Mesodermal cell (in vitro differentiated cells): ENCODE results near the gene SEMA4G.
"Not testable (repeated sequence)": the region's sequence is repeated elsewhere in the genome, so short reads cannot be mapped to it uniquely, and the experiment has no call there.

Experiments used
- H3K27ac ChIP-seq: 2 replicates; pipeline ENCODE4 v1.7.0; 2013; ENCODE audit warnings: mild to moderate bottlenecking, low read depth, low read length, moderate library complexity; ENCODE audit not compliant: severe bottlenecking
- H3K36me3 ChIP-seq: 2 replicates; pipeline ENCODE4 v1.7.1; 2013; ENCODE audit warnings: mild to moderate bottlenecking, low read length, moderate library complexity; ENCODE audit not compliant: control insufficient read depth, insufficient read depth
- H3K4me1 ChIP-seq: one replicate; pipeline ENCODE4 v1.7.1; 2013; ENCODE audit warnings: mild to moderate bottlenecking, low read length; ENCODE audit not compliant: insufficient read depth, control insufficient read depth, poor library complexity, severe bottlenecking
- H3K4me3 ChIP-seq: 2 replicates; pipeline ENCODE4 v1.7.0; 2013; ENCODE audit warnings: low read length, control low read depth, mild to moderate bottlenecking; ENCODE audit not compliant: insufficient read depth, poor library complexity, severe bottlenecking; ENCODE audit errors: extremely low read depth
- H3K9me3 ChIP-seq: 2 replicates; pipeline ENCODE4 v1.7.1; 2013; ENCODE audit warnings: mild to moderate bottlenecking, low read length, moderate library complexity; ENCODE audit not compliant: control insufficient read depth
- WGBS, 2 experiments: methylation state at CpG; one replicate each; pipeline ENCODE4 v1.1.5; 2013; ENCODE audit warnings: missing lambda C conversion rate in 2 of 2; ENCODE audit not compliant: insufficient coverage in 2 of 2; 5-methylcytosine and 5-hydroxymethylcytosine counted together

Gene SEMA4G

GRCh38 chr10:100972115-100972903 is 3.0 kb downstream of the SEMA4G start:
- H3K36me3 ChIP-seq = no peaks in the 10 kb centered on the region
- no peak overlapping the region for H3K27ac ChIP-seq
- WGBS, 2 experiments = 74 to 86% methylated on average over 10 to 12 of the region's 13 CpGs
- H3K9me3 ChIP-seq = no peaks in the 10 kb centered on the region
- H3K4me1 ChIP-seq = no peaks in the 10 kb centered on the region
- no peak overlapping the region for H3K4me3 ChIP-seq

GRCh38 chr10:100972904-100973535 is 3.7 kb downstream of the SEMA4G start:
- H3K4me1 ChIP-seq = no peaks in the 10 kb centered on the region
- H3K9me3 ChIP-seq = no peaks in the 10 kb centered on the region
- no peak overlapping the region for H3K4me3 ChIP-seq
- 93% methylated on average over 3 to 6 of the region's 6 CpGs for WGBS, 2 experiments
- peaks cover 3% of the 10 kb centered on the region for H3K36me3 ChIP-seq
- H3K27ac ChIP-seq = no peak overlapping the region

DNA sequence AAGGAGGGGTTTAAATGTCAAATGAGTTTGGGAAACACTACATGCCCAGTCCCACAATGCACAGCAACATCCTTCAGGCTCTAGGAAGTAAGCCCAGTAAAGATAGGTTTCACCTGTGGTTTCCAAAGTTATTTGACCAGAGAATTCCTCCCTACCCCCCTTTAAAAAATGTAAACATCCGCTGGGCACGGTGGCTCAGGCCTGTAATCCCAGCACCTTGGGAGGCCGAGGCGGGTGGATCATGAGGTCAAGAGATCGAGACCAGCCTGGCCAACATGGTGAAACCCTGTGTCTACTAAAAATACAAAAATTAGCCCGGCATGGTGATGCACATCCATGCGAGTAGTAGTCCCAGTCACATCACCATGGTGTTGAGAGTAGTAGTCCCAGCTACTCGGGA is 6.1 kb downstream of the SEMA4G start:
- H3K4me1 ChIP-seq, H3K9me3 ChIP-seq, H3K27ac ChIP-seq, H3K4me3 ChIP-seq: not testable (repeated sequence)
- 82 to 90% methylated on average over 7 to 8 of the region's 8 CpGs for WGBS, 2 experiments
- peaks cover 14% of the 10 kb centered on the region for H3K36me3 ChIP-seq

- H3K9me3 ChIP-seq = no peaks in the 10 kb centered on the region
- WGBS, 2 experiments = 81 to 93% methylated on average over 3 of the region's 3 CpGs
- no peaks in the 10 kb centered on the region for H3K4me1 ChIP-seq
- H3K36me3 ChIP-seq = peaks cover 29% of the 10 kb centered on the region
- H3K27ac ChIP-seq = no peak overlapping the region
- no peak overlapping the region for H3K4me3 ChIP-seq
Observed at GRCh38 chr10:100976906-100977305, 7.6 kb downstream of the SEMA4G start.

DNA sequence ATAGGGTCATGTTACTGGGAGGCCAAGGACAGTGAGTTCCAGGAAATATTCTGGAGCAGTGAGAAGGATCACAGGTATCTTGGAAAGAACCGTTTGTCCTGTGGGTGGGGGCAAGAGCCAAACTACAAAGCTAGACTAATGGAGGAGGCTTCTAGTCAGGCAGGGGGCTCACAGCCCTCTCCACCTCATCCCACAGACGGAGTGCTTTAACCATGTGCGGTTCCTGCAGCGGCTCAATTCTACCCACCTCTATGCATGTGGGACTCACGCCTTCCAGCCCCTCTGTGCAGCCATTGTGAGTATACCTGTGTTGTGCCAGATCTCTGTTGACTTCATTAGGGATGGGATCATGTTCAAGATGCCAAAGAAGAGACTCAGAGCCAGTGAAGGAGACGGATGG is 8.1 kb downstream of the SEMA4G start:
- Histone ChIP-seq H3K36me3 (peaks cover 32% of the 10 kb centered on the region), H3K4me3 (no peak overlapping the region), H3K9me3 (no peaks in the 10 kb centered on the region), H3K27ac (no peak overlapping the region), H3K4me1 (no peaks in the 10 kb centered on the region)
- 65 to 96% methylated on average over 2 to 4 of the region's 6 CpGs for WGBS, 2 experiments

- no peak overlapping the region for H3K4me3 ChIP-seq
- H3K36me3 ChIP-seq = peaks cover 38% of the 10 kb centered on the region
- WGBS, 2 experiments = 93 to 96% methylated on average over 8 to 12 of the region's 13 CpGs
- H3K4me1 ChIP-seq = no peaks in the 10 kb centered on the region
- no peaks in the 10 kb centered on the region for H3K9me3 ChIP-seq
- no peak overlapping the region for H3K27ac ChIP-seq
Observed at GRCh38 chr10:100978121-100978900, 9.0 kb downstream of the SEMA4G start.

GRCh38 chr10:100978901-100979195 is 9.5 kb downstream of the SEMA4G start:
- Histone ChIP-seq H3K4me1 (no peaks in the 10 kb centered on the region), H3K4me3 (no peak overlapping the region), H3K27ac (no peak overlapping the region), H3K36me3 (peaks cover 39% of the 10 kb centered on the region), H3K9me3 (no peaks in the 10 kb centered on the region)
- 95 to 97% methylated on average over 8 to 10 of the region's 10 CpGs for WGBS, 2 experiments

- WGBS, 2 experiments = 94 to 96% methylated on average over 16 of the region's 16 CpGs
- Histone ChIP-seq H3K9me3 (no peaks in the 10 kb centered on the region), H3K36me3 (peaks cover 42% of the 10 kb centered on the region), H3K27ac (no peak overlapping the region), H3K4me3 (no peak overlapping the region), H3K4me1 (no peaks in the 10 kb centered on the region)
Observed at GRCh38 chr10:100979791-100980272, 10.5 kb downstream of the SEMA4G start.

DNA sequence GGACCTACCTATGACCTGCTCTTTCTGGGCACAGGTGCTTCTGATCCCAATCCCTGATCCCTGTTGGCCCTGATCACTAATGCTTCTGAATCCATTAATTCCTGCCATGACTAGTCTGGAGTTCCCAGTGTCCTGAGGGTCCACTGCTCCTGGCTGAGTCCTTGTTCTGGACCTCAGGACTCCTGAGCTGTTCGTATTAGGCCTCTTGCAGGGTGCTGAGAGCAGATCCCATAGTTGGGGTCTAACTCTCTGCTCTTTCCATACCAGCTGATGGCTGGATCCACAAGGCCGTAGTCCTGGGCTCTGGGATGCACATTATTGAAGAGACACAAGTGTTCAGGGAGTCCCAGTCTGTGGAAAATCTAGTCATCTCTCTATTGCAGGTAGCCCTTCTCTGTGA is 11.0 kb downstream of the SEMA4G start:
- Histone ChIP-seq H3K27ac (no peak overlapping the region), H3K36me3 (peaks cover 44% of the 10 kb centered on the region), H3K4me3 (no peak overlapping the region), H3K4me1 (no peaks in the 10 kb centered on the region), H3K9me3 (no peaks in the 10 kb centered on the region)
- WGBS, 2 experiments = 90 to 93% methylated on average over 2 of the region's 2 CpGs

GRCh38 chr10:100980711-100981110 is 11.4 kb downstream of the SEMA4G start:
- WGBS, 2 experiments = 92 to 95% methylated on average over 4 to 6 of the region's 7 CpGs
- H3K4me1 ChIP-seq = no peaks in the 10 kb centered on the region
- H3K36me3 ChIP-seq = peaks cover 48% of the 10 kb centered on the region
- no peak overlapping the region for H3K4me3 ChIP-seq
- H3K9me3 ChIP-seq = no peaks in the 10 kb centered on the region
- H3K27ac ChIP-seq = no peak overlapping the region
